ENCODE measurements around the gene GSE1. TPM values are rescaled to one million over a fixed set of nuclear protein-coding genes. Genes with fewer than 3 reads are reported as not detected.

The GSE1 gene
- total RNA-seq, 1 donor from 2014 or later, result 101 TPM

DNA sequence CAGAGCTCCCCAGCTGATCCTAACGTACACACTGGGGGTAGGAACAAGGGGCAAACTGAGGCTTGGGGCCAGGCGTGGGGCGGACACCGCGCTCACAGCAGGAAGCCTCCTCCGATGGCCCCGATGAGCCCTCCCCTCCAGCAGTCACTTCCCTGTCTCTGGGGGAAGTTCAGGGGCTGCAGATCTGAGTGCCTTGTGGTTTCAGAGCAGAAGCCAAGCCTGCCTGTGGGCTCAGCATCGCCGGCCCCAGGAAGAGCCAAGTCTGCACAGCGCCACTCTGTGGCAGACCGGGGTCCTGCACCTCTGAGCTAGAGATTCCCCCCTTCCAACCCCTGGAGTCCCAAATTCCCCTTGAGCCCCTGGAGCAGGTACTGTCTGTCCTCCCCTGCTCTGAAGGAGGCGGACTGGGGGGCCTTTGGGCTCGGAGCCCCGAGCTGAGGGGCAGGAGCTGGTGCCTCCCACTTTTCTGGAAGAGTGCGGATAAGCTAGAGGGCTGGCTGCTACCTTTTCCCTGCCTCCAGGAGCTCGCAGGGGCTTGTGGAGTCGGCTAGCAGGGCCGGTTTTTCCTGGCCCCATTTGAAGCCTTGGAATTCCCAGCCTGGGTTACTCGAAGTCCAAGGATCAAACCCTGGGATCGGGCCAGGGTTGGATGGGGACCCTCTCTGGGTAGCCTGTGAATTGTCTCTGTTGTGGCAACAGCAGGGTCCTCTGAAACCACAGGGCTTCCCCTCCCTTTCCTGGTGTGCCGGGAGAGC is 2.9 kb downstream of the GSE1 start:
- Mint-ChIP-seq H3K4me3 (peak overlapping the region; percentile 86), H3K4me1 (ENCODE audit: unreplicated experiment) (peaks cover 20% of the 10 kb centered on the region), H3K36me3 (peaks cover 3% of the 10 kb centered on the region), H3K9me3 (no peaks in the 10 kb centered on the region), H3K27ac (peak overlapping the region; percentile 96), H3K27me3 (no peaks in the 10 kb centered on the region)
- TF ChIP-seq, protein P1, sequence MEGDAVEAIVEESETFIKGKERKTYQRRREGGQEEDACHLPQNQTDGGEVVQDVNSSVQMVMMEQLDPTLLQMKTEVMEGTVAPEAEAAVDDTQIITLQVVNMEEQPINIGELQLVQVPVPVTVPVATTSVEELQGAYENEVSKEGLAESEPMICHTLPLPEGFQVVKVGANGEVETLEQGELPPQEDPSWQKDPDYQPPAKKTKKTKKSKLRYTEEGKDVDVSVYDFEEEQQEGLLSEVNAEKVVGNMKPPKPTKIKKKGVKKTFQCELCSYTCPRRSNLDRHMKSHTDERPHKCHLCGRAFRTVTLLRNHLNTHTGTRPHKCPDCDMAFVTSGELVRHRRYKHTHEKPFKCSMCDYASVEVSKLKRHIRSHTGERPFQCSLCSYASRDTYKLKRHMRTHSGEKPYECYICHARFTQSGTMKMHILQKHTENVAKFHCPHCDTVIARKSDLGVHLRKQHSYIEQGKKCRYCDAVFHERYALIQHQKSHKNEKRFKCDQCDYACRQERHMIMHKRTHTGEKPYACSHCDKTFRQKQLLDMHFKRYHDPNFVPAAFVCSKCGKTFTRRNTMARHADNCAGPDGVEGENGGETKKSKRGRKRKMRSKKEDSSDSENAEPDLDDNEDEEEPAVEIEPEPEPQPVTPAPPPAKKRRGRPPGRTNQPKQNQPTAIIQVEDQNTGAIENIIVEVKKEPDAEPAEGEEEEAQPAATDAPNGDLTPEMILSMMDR (conservative IDR thresholded peaks at IDR 0.05), result peak; percentile 96
- peak; percentile 87 for DNase-seq (ENCODE audit: extremely low spot score, unreplicated experiment)

DNA sequence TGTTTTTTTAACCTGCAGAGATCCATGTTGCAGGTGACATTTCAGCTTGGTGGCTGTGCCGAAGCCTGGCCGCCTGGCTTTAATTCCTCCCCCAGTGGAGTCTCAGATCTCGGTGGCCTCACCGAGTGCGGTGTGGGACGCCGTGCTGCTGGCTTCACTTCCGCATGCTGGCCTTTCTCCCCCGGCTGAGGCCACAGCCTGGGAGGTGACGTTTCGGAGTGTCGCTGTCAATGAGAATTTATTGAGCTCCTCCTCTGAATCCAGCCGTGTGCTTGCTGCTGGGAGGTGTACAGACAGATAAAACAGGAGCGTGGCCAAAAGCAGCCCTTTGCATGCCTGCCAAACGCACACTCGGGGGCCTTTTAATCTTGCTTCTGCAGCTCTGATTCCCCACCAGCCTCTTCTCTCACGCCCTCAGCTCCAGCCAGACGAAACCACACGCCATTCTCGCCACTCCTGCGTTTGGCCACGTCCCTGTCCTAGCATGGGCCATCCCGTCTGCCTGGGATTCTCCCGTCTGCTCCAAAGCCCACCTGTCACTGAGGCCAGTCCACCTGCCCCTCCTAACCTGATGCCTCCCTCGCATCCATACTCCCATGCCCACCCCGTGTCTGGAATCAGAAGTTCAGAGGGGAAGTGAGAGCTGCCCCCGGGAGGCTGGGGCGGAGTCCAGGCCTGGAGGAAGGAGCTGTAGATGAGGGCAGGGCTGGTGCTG is 3.6 kb downstream of the GSE1 start:
- Mint-ChIP-seq H3K9me3 (no peaks in the 10 kb centered on the region), H3K27ac (peak overlapping the region; percentile 96), H3K4me3 (peak overlapping the region; percentile 86), H3K4me1 (ENCODE audit: unreplicated experiment) (peaks cover 25% of the 10 kb centered on the region), H3K36me3 (peaks cover 3% of the 10 kb centered on the region), H3K27me3 (no peaks in the 10 kb centered on the region)
- DNase-seq (ENCODE audit: extremely low spot score, unreplicated experiment), result no peak
- TF ChIP-seq, protein P1 (conservative IDR thresholded peaks at IDR 0.05), result no peak

DNA sequence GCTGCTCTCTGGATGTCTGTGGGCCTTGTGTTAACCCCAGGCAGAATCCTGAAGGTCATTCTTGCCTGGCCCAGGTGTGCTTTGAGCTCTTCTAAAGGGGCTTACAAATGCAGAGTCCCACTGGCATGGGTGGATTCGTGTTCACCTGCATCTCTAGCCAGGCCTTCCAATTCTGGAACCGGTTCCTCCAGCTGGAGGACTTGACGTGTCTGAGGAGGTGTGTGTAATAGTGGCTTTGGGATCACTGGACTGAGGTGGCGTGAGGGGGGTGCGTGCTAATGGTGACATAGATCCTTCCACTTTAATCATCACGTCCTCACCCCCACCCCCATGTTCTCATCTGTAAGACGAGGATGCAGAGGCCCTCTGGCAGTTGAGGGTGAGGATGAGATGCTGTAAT is 4.8 kb downstream of the GSE1 start:
- Mint-ChIP-seq H3K4me3 (peak overlapping the region; percentile 87), H3K4me1 (ENCODE audit: unreplicated experiment) (peaks cover 37% of the 10 kb centered on the region), H3K9me3 (no peaks in the 10 kb centered on the region), H3K36me3 (peaks cover 3% of the 10 kb centered on the region), H3K27me3 (no peaks in the 10 kb centered on the region), H3K27ac (peak overlapping the region; percentile 94)
- TF ChIP-seq, protein P1 (conservative IDR thresholded peaks at IDR 0.05), result no peak
- no peak for DNase-seq (ENCODE audit: extremely low spot score, unreplicated experiment)

DNA sequence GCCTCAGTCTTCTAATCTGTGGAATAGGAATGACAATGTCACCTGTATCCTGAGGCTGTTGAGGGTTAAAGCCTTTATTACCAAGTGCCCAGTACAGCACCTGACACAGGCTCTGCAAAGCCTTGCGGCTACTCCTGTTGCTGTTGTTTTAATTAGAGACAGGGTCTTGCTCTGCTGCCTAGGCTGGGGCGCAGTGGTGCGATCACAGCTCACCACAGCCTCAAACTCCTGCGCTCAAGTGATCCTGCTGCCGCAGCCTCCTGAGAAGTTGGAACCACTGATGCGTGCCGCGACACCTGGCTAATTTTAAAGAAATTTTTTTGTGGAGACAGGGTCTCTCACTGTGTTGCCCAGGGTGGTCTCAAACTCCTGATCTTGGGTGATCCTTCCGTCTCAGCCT is 5.4 kb downstream of the GSE1 start:
- DNase-seq (ENCODE audit: extremely low spot score, unreplicated experiment), result no peak
- H3K9me3 Mint-ChIP-seq, result no peaks in the 10 kb centered on the region
- H3K4me3 Mint-ChIP-seq, result peak overlapping the region; percentile 87
- no peaks in the 10 kb centered on the region for H3K27me3 Mint-ChIP-seq
- H3K4me1 Mint-ChIP-seq (ENCODE audit: unreplicated experiment), result peaks cover 37% of the 10 kb centered on the region
- peak overlapping the region; percentile 94 for H3K27ac Mint-ChIP-seq
- TF ChIP-seq, protein P1 (conservative IDR thresholded peaks at IDR 0.05), result no peak
- H3K36me3 Mint-ChIP-seq, result peaks cover 3% of the 10 kb centered on the region

DNA sequence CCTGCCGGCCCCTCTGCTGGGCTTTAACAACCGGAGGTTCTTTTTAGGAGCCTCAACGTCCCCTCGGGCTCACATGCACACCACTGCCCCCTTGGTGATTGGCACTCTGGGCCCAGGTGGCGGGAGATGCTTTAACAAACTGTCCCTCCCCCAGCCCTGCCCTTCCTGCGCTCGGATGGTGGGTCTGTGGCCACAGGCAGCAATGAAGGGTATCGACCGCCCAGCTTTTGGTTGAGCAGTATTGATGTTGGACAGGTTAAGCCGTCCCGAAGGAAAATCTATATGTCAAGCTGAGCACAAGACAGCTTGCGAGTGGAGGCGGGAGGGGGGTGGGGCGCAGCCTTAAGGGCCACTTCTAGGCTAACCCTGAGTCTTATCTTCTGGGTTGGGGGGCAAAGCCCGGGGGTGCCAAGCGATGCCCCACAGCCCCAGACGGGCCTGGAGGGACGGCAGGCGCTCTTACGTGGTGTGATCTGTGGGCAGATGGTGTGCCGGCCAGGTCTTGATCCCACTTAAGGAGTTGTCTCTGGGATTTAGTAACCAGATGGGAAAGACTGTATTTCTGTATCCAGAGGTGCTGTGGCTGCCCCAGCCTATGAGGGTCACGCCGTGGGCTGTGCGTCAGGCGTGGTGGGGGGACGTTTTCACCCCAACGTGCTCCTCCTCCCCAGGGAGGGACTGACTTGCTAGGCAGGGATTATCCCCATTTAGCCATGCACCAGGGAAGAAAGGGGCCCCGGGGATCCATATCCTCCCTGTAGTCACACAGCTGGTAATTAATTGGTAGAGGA is 6.2 kb downstream of the GSE1 start:
- Mint-ChIP-seq H3K4me3 (peak overlapping the region; percentile 65), H3K4me1 (ENCODE audit: unreplicated experiment) (peaks cover 37% of the 10 kb centered on the region), H3K9me3 (no peaks in the 10 kb centered on the region), H3K27ac (peak overlapping the region; percentile 26), H3K36me3 (peaks cover 3% of the 10 kb centered on the region), H3K27me3 (no peaks in the 10 kb centered on the region)
- DNase-seq (ENCODE audit: extremely low spot score, unreplicated experiment), result no peak
- TF ChIP-seq, protein P1 (conservative IDR thresholded peaks at IDR 0.05), result no peak

Data from type B pancreatic cell (in vitro differentiated cells).